Hepatocyte (in vitro differentiated cells): Measurements from ENCODE around the gene SORD. TPM values are rescaled to one million over a fixed set of nuclear protein-coding genes. Genes with fewer than 3 reads are reported as not detected.
A peak's percentile ranks its signal among the peaks of the same experiment; 100 is the strongest.
"Not testable (repeated sequence)": the region's sequence is repeated elsewhere in the genome, so short reads cannot be mapped to it uniquely, and the experiment has no call there.

Experiments used
- DNase-seq: peaks from one replicate; pipeline ENCODE4 v3.0.0-alpha.2; 2016; ENCODE audit warnings: low spot score
- H2AFZ ChIP-seq: fragments of 200-600 bp; sonication (generic); 2 replicates; pipeline ENCODE4 v1.6.0; 2016; ENCODE audit warnings: antibody characterized with exemption, mild to moderate bottlenecking
- H3K27ac ChIP-seq: fragments of 200-600 bp; sonication (generic); 2 replicates; pipeline ENCODE4 v1.5.1; 2016; ENCODE audit warnings: mild to moderate bottlenecking
- H3K27me3 ChIP-seq: fragments of 200-600 bp; sonication (generic); 2 replicates; pipeline ENCODE4 v1.6.1; 2016
- H3K36me3 ChIP-seq: fragments of 200-600 bp; sonication (generic); replicated peaks from 2 replicates; pipeline ENCODE4 v1.5.1; 2016; ENCODE audit warnings: low read depth; ENCODE audit not compliant: insufficient read depth
- H3K4me1 ChIP-seq: fragments of 200-600 bp; sonication (generic); 2 replicates; pipeline ENCODE4 v1.5.1; 2016; ENCODE audit warnings: mild to moderate bottlenecking, moderate library complexity; ENCODE audit not compliant: insufficient read depth
- H3K4me2 ChIP-seq: fragments of 200-600 bp; sonication (generic); 2 replicates; pipeline ENCODE4 v1.6.0; 2016
- H3K4me3 ChIP-seq: fragments of 200-600 bp; sonication (generic); 2 replicates; pipeline ENCODE4 v1.5.1; 2016; ENCODE audit warnings: mild to moderate bottlenecking
- H3K79me2 ChIP-seq: fragments of 200-600 bp; sonication (generic); 2 replicates; pipeline ENCODE4 v1.6.0; 2017; ENCODE audit warnings: mild to moderate bottlenecking
- H3K9me2 ChIP-seq: fragments of 200-600 bp; sonication (generic); replicated peaks from 2 replicates; pipeline ENCODE4 v1.6.0; 2017; ENCODE audit warnings: mild to moderate bottlenecking; ENCODE audit not compliant: insufficient read depth
- H3K9me3 ChIP-seq: fragments of 200-600 bp; sonication (generic); 2 replicates; pipeline ENCODE4 v1.5.1; 2016; ENCODE audit warnings: low read depth, mild to moderate bottlenecking
- H4K20me1 ChIP-seq: fragments of 200-600 bp; sonication (generic); 2 replicates; pipeline ENCODE4 v1.6.0; 2016; ENCODE audit warnings: mild to moderate bottlenecking; ENCODE audit not compliant: insufficient read depth, poor library complexity, severe bottlenecking
- EZH2 ChIP-seq: fragments of 200-600 bp; sonication (generic); IDR thresholded peaks from 2 replicates; pipeline ENCODE4 v1.6.1; 2016; ENCODE audit warnings: antibody characterized with exemption, mild to moderate bottlenecking, borderline replicate concordance
- EZH2phosphoT487 ChIP-seq: fragments of 200-600 bp; sonication (generic); IDR thresholded peaks from one replicate; pipeline ENCODE4 v1.6.1; 2018; ENCODE audit warnings: antibody characterized with exemption, mild to moderate bottlenecking, low read depth, moderate library complexity; ENCODE audit not compliant: unreplicated experiment, severe bottlenecking
- WGBS: methylation state at CpG from one replicate; pipeline ENCODE4 v1.1.6; 2016; ENCODE audit warnings: low lambda C conversion rate; ENCODE audit errors: missing lambda C conversion rate; 5-methylcytosine and 5-hydroxymethylcytosine counted together
- polyA plus RNA-seq: library from polyadenylated mRNA; unstranded; fragments of >200 nt; fragmentation: Nextera tagmentation; extraction: Ambion mirVana; gene quantifications from 2 replicates; pipeline ENCODE4 v1.2.1, GENCODE V29; 2016
- total RNA-seq: library from RNA; depleted of rRNA; stranded (reverse); fragments of >200 nt; gene quantifications from 2 replicates; pipeline ENCODE4 v1.2.3, GENCODE V29; 2014
- TF ChIP-seq, protein P1 (sequence below): fragments of 200-600 bp; sonication (generic); IDR thresholded peaks from 2 replicates; pipeline ENCODE4 v1.5.1; 2016; ENCODE audit warnings: antibody characterized with exemption, mild to moderate bottlenecking; ENCODE audit not compliant: poor library complexity

The SORD gene
- total and polyA plus RNA-seq, 2 experiments from 2014 or later, result 81.8 to 116 TPM

DNA sequence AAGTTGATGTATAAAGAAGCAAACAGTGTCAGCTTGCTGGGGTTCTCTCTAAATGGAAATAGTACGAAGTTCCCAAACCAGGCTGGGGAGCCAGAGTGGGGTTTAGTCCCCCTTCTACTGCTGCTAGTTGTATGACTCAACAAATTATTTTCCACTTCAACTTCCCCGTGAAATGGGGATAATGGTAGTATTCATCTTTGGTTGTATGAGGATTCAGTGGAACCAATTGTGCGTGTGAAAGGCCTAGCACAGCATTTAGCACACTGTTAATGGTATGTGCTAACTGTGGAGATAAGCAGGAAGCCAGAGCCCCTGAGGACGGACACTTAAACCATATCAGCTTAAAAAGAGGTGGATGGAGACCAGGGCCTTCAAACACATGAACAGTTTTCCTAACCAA lies 4.2 kb downstream of the SORD start:
- H3K4me2 ChIP-seq, result peak overlapping the region; percentile 33
- H2AFZ ChIP-seq, result no peak overlapping the region
- H3K4me3 ChIP-seq, result no peak overlapping the region
- no peaks in the 10 kb centered on the region for H3K36me3 ChIP-seq
- peak overlapping the region; percentile 6 for H3K27ac ChIP-seq
- H3K9me2 ChIP-seq, result no peaks in the 10 kb centered on the region
- 72% methylated on average over 4 of the region's 4 CpGs for WGBS
- H3K27me3 ChIP-seq, result no peaks in the 10 kb centered on the region
- H3K9me3 ChIP-seq, result no peaks in the 10 kb centered on the region
- H4K20me1 ChIP-seq, result no peaks in the 10 kb centered on the region
- peaks cover 12% of the 10 kb centered on the region for H3K4me1 ChIP-seq
- no peak for DNase-seq
- TF ChIP-seq EZH2 (no peak), EZH2phosphoT487 (no peak)
- TF ChIP-seq, protein P1, sequence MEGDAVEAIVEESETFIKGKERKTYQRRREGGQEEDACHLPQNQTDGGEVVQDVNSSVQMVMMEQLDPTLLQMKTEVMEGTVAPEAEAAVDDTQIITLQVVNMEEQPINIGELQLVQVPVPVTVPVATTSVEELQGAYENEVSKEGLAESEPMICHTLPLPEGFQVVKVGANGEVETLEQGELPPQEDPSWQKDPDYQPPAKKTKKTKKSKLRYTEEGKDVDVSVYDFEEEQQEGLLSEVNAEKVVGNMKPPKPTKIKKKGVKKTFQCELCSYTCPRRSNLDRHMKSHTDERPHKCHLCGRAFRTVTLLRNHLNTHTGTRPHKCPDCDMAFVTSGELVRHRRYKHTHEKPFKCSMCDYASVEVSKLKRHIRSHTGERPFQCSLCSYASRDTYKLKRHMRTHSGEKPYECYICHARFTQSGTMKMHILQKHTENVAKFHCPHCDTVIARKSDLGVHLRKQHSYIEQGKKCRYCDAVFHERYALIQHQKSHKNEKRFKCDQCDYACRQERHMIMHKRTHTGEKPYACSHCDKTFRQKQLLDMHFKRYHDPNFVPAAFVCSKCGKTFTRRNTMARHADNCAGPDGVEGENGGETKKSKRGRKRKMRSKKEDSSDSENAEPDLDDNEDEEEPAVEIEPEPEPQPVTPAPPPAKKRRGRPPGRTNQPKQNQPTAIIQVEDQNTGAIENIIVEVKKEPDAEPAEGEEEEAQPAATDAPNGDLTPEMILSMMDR, result no peak
- H3K79me2 ChIP-seq, result peaks cover 51% of the 10 kb centered on the region

DNA sequence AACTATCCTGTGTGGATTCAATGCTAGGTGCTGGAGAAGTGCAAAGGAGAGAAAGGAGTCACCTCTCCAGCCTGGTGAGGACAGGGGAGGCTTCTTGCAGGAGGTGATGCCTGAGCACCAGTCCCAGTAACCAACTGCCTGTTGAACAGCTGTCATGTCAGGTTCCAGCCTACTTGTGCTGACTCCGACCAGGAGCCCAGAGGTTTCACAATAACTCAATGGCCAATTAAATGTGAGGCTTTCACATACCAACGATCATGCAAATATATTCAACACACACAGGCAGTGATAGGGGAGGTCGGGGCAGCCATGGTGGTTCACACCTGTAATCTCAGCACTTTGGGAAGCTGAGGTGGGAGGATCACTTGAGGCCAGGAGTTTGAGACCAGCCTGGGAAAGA lies 7.7 kb downstream of the SORD start:
- H3K9me3 ChIP-seq, result no peaks in the 10 kb centered on the region
- no peaks in the 10 kb centered on the region for H3K36me3 ChIP-seq
- no peaks in the 10 kb centered on the region for H4K20me1 ChIP-seq
- H3K4me2 ChIP-seq, result no peak overlapping the region
- H3K4me1 ChIP-seq, result peaks cover 4% of the 10 kb centered on the region
- DNase-seq, result no peak
- H3K27me3 ChIP-seq, result no peaks in the 10 kb centered on the region
- no peak overlapping the region for H2AFZ ChIP-seq
- no peak overlapping the region for H3K4me3 ChIP-seq
- H3K9me2 ChIP-seq, result no peaks in the 10 kb centered on the region
- no peak overlapping the region for H3K27ac ChIP-seq
- TF ChIP-seq EZH2 (no peak), EZH2phosphoT487 (no peak)
- TF ChIP-seq, protein P1, result no peak
- H3K79me2 ChIP-seq, result peaks cover 35% of the 10 kb centered on the region
- 84% methylated on average over 3 of the region's 3 CpGs for WGBS

DNA sequence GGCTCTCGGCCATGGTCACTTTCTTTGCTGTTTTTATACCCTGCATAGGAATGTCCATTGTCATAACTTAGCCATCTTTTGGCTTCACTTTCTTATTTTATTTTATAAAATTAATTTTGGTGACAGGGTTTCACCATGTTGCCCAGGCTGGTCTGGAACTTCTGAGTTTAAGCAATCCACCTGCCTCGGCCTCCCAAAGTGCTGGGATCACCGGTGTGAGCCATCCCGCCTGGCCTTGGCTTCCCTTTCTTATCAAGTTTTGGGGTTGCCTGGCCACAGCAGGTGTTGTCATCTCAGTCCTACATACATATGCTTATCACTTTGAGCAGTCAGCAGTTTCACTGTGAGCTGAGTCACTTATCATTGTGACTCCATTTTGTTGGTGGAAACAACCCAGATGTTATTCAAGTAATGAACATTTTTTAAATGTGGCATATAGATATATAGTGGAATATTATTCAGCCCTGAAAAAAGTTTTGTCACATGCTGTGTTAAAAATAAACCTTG lies 8.6 kb downstream of the SORD start:
- WGBS, result 98% methylated on average over 2 of the region's 4 CpGs
- H3K27me3 ChIP-seq, H2AFZ ChIP-seq, H3K4me3 ChIP-seq, DNase-seq, H3K36me3 ChIP-seq, H3K4me2 ChIP-seq, H3K9me2 ChIP-seq, H3K27ac ChIP-seq, H3K9me3 ChIP-seq, H3K4me1 ChIP-seq, H4K20me1 ChIP-seq: not testable (repeated sequence)
- peaks cover 35% of the 10 kb centered on the region for H3K79me2 ChIP-seq

DNA sequence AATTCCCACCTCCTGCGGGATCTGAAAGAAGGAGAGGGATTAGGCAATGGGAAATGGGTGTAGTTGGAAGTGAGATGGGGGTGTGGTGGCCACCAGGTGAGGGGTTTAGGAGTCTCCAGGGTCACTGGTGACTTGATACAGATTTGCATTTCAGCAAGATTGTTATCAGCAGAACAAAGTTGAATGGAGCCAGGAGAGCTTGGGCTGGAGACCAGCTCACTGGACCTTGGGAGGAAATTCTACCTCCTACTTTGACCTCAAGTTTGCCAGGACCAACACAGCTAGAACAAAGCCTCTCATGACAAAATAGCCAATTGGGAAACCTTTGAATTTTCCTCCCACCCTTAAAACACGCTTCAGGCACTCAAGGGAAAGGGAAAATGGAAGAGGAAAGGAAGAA lies 9.5 kb downstream of the SORD start:
- H3K4me1 ChIP-seq, H3K9me2 ChIP-seq, DNase-seq, H2AFZ ChIP-seq, H3K9me3 ChIP-seq, H4K20me1 ChIP-seq, H3K4me2 ChIP-seq, H3K27me3 ChIP-seq, H3K36me3 ChIP-seq, H3K4me3 ChIP-seq, H3K27ac ChIP-seq: not testable (repeated sequence)
- H3K79me2 ChIP-seq, result peaks cover 28% of the 10 kb centered on the region
- 90% methylated on average over 2 of the region's 2 CpGs for WGBS

DNA sequence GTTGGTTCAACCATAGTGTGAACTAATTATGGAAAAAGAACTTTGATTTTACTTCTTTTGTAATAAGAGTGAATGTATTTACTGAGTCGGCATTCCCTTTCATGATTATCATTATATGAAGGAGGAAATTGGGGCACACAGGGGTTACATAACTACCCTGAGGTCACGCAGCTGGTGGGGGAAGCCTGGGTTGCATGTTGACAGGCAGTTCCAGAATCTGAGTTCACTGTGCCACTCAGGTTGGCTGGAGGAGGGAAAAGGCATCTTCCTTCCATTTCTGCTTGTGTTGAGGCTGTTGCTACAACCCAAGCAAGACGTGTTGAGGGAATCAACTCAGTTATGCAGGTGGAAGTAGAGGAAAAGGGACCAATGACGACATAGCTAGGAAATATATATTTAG lies 11.1 kb downstream of the SORD start:
- H3K9me2 ChIP-seq, H3K4me1 ChIP-seq, H3K27ac ChIP-seq, H3K27me3 ChIP-seq, H4K20me1 ChIP-seq, DNase-seq, H3K9me3 ChIP-seq, H3K4me3 ChIP-seq, H2AFZ ChIP-seq, H3K4me2 ChIP-seq, H3K36me3 ChIP-seq: not testable (repeated sequence)
- peaks cover 15% of the 10 kb centered on the region for H3K79me2 ChIP-seq
- WGBS, result 93% methylated on average over 4 of the region's 4 CpGs

DNA sequence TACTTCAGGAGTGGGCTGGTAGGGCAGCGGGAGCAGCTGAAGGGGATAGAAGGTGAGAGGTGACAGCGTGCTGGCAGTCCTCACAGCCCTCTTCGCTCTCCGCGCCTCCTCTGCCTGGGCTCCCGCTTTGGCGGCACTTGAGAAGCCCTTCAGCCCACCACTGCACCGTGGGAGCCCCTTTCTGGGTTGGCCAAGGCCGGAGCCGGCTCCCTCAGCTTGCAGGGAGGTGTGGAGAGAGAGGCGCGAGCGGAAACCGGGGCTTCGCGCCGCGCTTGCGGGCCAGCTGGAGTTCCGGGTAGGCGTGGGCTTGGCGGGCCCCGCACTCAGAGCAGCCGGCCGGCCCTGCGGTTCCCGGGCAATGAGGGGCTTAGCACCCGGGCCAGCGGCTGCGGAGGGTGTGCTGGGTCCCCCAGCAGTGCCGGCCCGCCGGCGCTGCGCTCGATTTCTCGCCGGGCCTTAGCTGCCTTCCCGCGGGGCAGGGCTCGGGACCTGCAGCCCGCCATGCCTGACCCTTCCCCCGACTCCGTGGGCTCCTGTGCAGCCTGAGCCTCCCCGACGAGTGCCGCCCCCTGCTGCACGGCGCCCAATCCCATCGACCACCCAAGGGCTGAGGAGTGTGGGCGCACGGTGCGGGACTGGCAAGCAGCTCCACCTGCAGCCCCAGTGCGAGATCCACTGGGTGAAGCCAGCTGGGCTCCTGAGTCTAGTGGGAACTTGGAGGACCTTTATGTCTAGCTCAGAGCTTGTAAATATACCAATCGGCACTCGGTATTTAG lies 11.8 kb downstream of the SORD start:
- not testable (repeated sequence) for DNase-seq, H3K4me2 ChIP-seq, H3K4me1 ChIP-seq, H3K9me2 ChIP-seq, H3K9me3 ChIP-seq, H3K36me3 ChIP-seq, H4K20me1 ChIP-seq, H3K4me3 ChIP-seq, H2AFZ ChIP-seq, H3K79me2 ChIP-seq, H3K27ac ChIP-seq, H3K27me3 ChIP-seq
- 97% methylated on average over 52 of the region's 56 CpGs for WGBS
